HG02870 (cell line): ENCODE results near the gene ATP1B3.
"Not testable (repeated sequence)": the region's sequence is repeated elsewhere in the genome, so short reads cannot be mapped to it uniquely, and the experiment has no call there.

Source experiments
- ATAC-seq: cut with Tn5 transposase; IDR thresholded peaks from one replicate; pipeline ENCODE4 v1.9.1; 2021; ENCODE audit warnings: mild to moderate bottlenecking, moderate library complexity; ENCODE audit not compliant: unreplicated experiment

ATP1B3 gene

GRCh38 chr3:141941093-141941492 lies 64.7 kb downstream of the ATP1B3 start:
- no peak for ATAC-seq

- ATAC-seq = no peak
These were observed 65.6 kb downstream of the ATP1B3 start for GRCh38 chr3:141942006-141942405.

GRCh38 chr3:141945726-141946485 lies 69.5 kb downstream of the ATP1B3 start:
- no peak for ATAC-seq

- ATAC-seq = no peak
These were observed 73.0 kb downstream of the ATP1B3 start for GRCh38 chr3:141949399-141949798.

GRCh38 chr3:141949972-141950371 lies 73.5 kb downstream of the ATP1B3 start:
- ATAC-seq = no peak

- ATAC-seq = no peak
These were observed 74.4 kb downstream of the ATP1B3 start for GRCh38 chr3:141950572-141951493.

- no peak for ATAC-seq
These were observed 76.2 kb downstream of the ATP1B3 start for GRCh38 chr3:141952611-141953010.

- no peak for ATAC-seq
These were observed 78.7 kb downstream of the ATP1B3 start for GRCh38 chr3:141955175-141955574.

GRCh38 chr3:141959589-141960554 lies 83.4 kb downstream of the ATP1B3 start:
- ATAC-seq = no peak

GRCh38 chr3:141960731-141961130 lies 84.3 kb downstream of the ATP1B3 start:
- no peak for ATAC-seq

- ATAC-seq = no peak
These were observed 86.9 kb downstream of the ATP1B3 start for GRCh38 chr3:141963301-141963700.

- no peak for ATAC-seq
These were observed 89.0 kb downstream of the ATP1B3 start for GRCh38 chr3:141965471-141965870.

GRCh38 chr3:141969711-141970110 lies 93.3 kb downstream of the ATP1B3 start:
- ATAC-seq = no peak

GRCh38 chr3:141971571-141971970 lies 95.1 kb downstream of the ATP1B3 start:
- ATAC-seq = no peak

- ATAC-seq = no peak
These were observed 96.0 kb downstream of the ATP1B3 start for GRCh38 chr3:141972399-141972798.

GRCh38 chr3:141974777-141975176 lies 98.3 kb downstream of the ATP1B3 start:
- not testable (repeated sequence) for ATAC-seq
